ENCODE measurements around the gene ARHGAP32.
"Not testable (repeated sequence)": the region's sequence is repeated elsewhere in the genome, so short reads cannot be mapped to it uniquely, and the experiment has no call there.

The ARHGAP32 gene

GRCh38 chr11:129202646-129203045 is 10.5 kb upstream of the ARHGAP32 start:
- no peak for DNase-seq (ENCODE audit: low spot score)

GRCh38 chr11:129195682-129196081 is 3.6 kb upstream of the ARHGAP32 start:
- DNase-seq (ENCODE audit: low spot score), result no peak

- no peak for DNase-seq (ENCODE audit: low spot score)
Observed at GRCh38 chr11:129191649-129192048, 476 bp downstream of the ARHGAP32 start.

- no peak for DNase-seq (ENCODE audit: low spot score)
Observed at GRCh38 chr11:129190087-129190486, 2.0 kb downstream of the ARHGAP32 start.

- no peak for DNase-seq (ENCODE audit: low spot score)
Observed at GRCh38 chr11:129189646-129190045, 2.5 kb downstream of the ARHGAP32 start.

- DNase-seq (ENCODE audit: low spot score), result not testable (repeated sequence)
Observed at GRCh38 chr11:129185082-129185481, 7.0 kb downstream of the ARHGAP32 start.

GRCh38 chr11:129184581-129184980 is 7.5 kb downstream of the ARHGAP32 start:
- DNase-seq (ENCODE audit: low spot score), result no peak

GRCh38 chr11:129167315-129167714 is 24.8 kb downstream of the ARHGAP32 start:
- no peak for DNase-seq (ENCODE audit: low spot score)

- DNase-seq (ENCODE audit: low spot score), result no peak
Observed at GRCh38 chr11:129163714-129164164, 28.4 kb downstream of the ARHGAP32 start.

- DNase-seq (ENCODE audit: low spot score), result not testable (repeated sequence)
Observed at GRCh38 chr11:129157080-129157479, 35.0 kb downstream of the ARHGAP32 start.

GRCh38 chr11:129155745-129156144 is 36.4 kb downstream of the ARHGAP32 start:
- no peak for DNase-seq (ENCODE audit: low spot score)

GRCh38 chr11:129148487-129148886 is 43.6 kb downstream of the ARHGAP32 start:
- no peak for DNase-seq (ENCODE audit: low spot score)

GRCh38 chr11:129146191-129146590 is 45.9 kb downstream of the ARHGAP32 start:
- DNase-seq (ENCODE audit: low spot score), result no peak

GRCh38 chr11:129145276-129145675 is 46.8 kb downstream of the ARHGAP32 start:
- no peak for DNase-seq (ENCODE audit: low spot score)

GRCh38 chr11:129144256-129144655 is 47.9 kb downstream of the ARHGAP32 start:
- DNase-seq (ENCODE audit: low spot score), result no peak

- peak; percentile 23 for DNase-seq (ENCODE audit: low spot score)
Observed at GRCh38 chr11:129143335-129143734, 48.8 kb downstream of the ARHGAP32 start.

GRCh38 chr11:129141748-129142523 is 50.2 kb downstream of the ARHGAP32 start:
- no peak for DNase-seq (ENCODE audit: low spot score)

GRCh38 chr11:129131316-129131715 is 60.8 kb downstream of the ARHGAP32 start:
- DNase-seq (ENCODE audit: low spot score), result no peak

GRCh38 chr11:129128881-129129620 is 63.1 kb downstream of the ARHGAP32 start:
- not testable (repeated sequence) for DNase-seq (ENCODE audit: low spot score)

GRCh38 chr11:129119036-129119435 is 73.1 kb downstream of the ARHGAP32 start:
- DNase-seq (ENCODE audit: low spot score), result peak; percentile 37

- peak; percentile 70 for DNase-seq (ENCODE audit: low spot score)
Observed at GRCh38 chr11:129117595-129118350, 74.4 kb downstream of the ARHGAP32 start.

All from putamen (tissue), 1 donor.